SK-N-MC (cell line): ENCODE measurements around the gene RALY.

Experiments
- EZH2 ChIP-seq: fragments of 200-600 bp; sonication (generic); IDR thresholded peaks from one replicate; pipeline ENCODE4 v1.6.1; 2017; ENCODE audit warnings: antibody characterized with exemption
- POLR2AphosphoS5 ChIP-seq: IDR thresholded peaks from 2 replicates; pipeline ENCODE4 v1.6.1; 2012; ENCODE audit warnings: mild to moderate bottlenecking, low read depth, low read length, borderline replicate concordance

DNA sequence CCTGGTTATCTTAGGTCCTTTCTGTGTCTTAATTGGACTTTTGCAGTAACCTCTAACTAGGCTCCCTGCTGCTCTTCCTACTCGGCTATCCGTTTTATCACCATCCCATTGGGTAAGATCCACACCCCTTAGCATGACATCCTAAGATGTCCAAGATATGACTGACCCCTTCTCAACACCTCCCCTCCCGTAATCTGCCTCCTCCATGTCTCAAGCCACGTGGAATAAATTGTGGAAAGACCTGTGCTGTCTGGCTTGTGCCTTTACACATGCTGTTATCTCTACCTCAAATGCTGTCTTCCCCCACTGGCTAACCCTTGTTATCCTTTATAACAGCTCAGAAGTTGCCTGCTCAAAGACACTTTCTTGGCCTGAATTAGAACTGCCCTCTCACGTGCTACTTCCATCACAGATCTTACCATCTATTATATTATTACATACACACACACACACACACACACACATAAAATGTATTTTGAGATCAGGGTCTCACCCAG, 91.9 kb downstream of the RALY start:
- TF ChIP-seq EZH2 (no peak), POLR2AphosphoS5 (no peak)
